Spleen (tissue), 7 donors: ENCODE data around the gene DMPK.

Source experiments
- CTCF ChIP-seq, 11 experiments: fragments of 200-600 bp in 7 of 11; fragments of 450-650 bp in 4 of 11; sonication (generic) in 4 of 11; IDR thresholded peaks in 8 of 11; conservative IDR thresholded peaks in 3 of 11; 1 replicate in 7 of 11; 2 replicates in 4 of 11; pipeline versions ENCODE4 v1.4.0 to v1.8.0; 2016 to 2021; ENCODE audit warnings: antibody characterized with exemption in 11 of 11, inconsistent platforms in 4 of 11, mild to moderate bottlenecking in 1 of 11
- POLR2A ChIP-seq, 3 donors: fragments of 450-650 bp; IDR thresholded peaks; one replicate each; pipeline ENCODE4 v1.5.1; 2017; ENCODE audit warnings: antibody characterized with exemption in 3 of 3, mild to moderate bottlenecking in 1 of 3
- POLR2AphosphoS5 ChIP-seq, 3 donors: sonication (generic); formaldehyde crosslinking; IDR thresholded peaks; one replicate each; pipeline ENCODE4 v1.5.1; 2017; ENCODE audit warnings: antibody characterized with exemption in 3 of 3
- donor health status: DM: no; HTN: no; CAD: no; lungs with moderate emphysema.
- donor health status: DM: no; HTN: no; CAD: no.
- donor health status: DM: no; HTN: no; CAD: no.

GRCh38 chr19:45804140-45804958, 22.1 kb upstream of the DMPK start:
- TF ChIP-seq POLR2AphosphoS5 (IDR thresholded peaks at IDR 0.05) (no peak), CTCF (IDR thresholded peaks at IDR 0.05 in 8 of 11, conservative IDR thresholded peaks at IDR 0.05 in 3 of 11) (no peak), POLR2A (IDR thresholded peaks at IDR 0.05) (no peak)
